ENCODE data around the gene LTBP1.

LTBP1 gene

DNA sequence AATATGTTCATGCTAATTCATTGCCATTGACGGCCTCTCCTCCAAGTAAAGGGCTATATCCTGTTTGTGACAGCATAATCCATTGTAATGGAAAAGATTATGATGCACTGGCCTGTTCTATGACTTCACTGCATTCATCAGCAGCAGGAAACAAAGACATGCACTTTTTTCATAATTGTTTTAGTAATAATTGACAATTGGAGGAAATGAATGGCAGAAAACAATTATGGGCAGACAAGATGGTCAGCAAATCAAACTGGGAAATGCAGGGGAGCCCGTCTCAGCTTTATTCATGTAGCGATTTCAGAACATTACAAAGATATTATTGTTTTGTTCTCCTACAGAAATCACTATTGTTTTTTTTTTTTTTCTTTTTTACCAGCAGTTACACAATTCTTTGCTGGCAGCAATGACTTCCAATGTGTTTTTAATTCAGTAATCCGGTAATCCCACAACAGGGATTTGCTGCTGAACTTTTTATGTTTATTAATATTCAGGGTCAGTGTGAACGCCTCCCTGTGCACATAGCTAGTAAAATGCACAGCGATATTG is 495.9 kb downstream of the LTBP1 start:
- DNase-seq = no peak

- DNase-seq = no peak
Observed at GRCh38 chr2:33443274-33443829, 496.6 kb downstream of the LTBP1 start.

DNA sequence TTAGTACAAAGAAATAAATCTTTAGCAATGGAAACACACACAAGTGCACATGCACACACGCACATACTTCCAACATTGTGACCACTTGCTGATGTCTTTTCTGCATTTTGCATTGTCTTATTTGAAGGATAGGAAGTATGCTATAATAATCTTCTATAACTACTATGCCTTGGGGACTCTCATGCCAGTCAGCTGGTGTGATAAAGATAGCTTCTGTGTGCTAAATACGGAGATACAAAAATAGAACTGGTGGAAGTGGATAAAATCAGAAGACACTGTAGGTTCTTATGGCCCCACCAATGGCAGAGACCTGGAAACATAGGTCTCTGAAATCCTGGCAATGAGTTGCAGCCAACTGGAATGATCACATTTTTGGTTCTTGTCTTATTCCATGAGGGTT is 498.2 kb downstream of the LTBP1 start:
- DNase-seq = no peak

DNA sequence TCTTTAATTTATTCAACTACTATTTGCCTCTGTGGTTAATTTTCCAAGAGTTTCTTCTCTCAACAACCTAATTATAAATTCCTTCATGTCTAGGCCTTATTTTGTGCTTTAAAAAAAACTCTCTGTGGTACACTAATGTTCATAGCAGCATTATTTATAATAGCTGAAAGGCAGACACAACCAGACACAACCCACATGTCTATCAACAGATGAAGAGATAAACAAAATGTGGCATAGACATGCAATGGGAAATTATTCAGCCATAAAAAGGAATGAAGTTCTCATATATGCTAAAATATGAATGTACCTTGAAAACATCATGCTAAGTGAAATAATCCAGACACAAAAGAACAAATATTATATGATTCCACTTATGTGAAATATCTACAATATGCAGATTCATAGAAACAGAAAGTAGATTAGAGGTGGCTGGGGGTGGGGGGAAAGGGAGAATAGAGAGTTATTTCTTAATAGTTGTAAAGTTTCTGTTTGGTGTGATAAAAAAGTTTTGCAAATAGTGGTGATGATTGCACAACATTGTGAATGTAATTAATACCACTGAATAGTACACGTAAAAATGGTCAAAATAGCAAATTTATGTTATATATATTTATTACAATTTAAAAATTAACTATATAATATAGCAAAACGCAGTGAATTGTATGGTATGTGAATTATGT is 501.6 kb downstream of the LTBP1 start:
- no peak for DNase-seq
